Thyroid gland (tissue), 4 donors: ENCODE measurements around the gene MTIF2.

ENCODE experiments used
- CTCF ChIP-seq, 6 experiments: fragments of 200-600 bp in 3 of 6; fragments of 450-650 bp in 3 of 6; sonication (generic) in 3 of 6; IDR thresholded peaks; one replicate each; pipeline ENCODE4 v1.5.1; 2016 to 2019; ENCODE audit warnings: antibody characterized with exemption in 6 of 6, mild to moderate bottlenecking in 2 of 6, inconsistent platforms in 1 of 6, moderate library complexity in 1 of 6
- POLR2A ChIP-seq, 2 donors: fragments of 450-650 bp; IDR thresholded peaks; one replicate each; pipeline ENCODE4 v1.6.1; 2017; ENCODE audit warnings: antibody characterized with exemption in 2 of 2, mild to moderate bottlenecking in 2 of 2, moderate library complexity in 1 of 2

- TF ChIP-seq CTCF (IDR thresholded peaks at IDR 0.05) = no peak
- TF ChIP-seq POLR2A (IDR thresholded peaks at IDR 0.05) = no peak
Measured at GRCh38 chr2:55196526-55196925, 72.5 kb downstream of the MTIF2 start.
